22Rv1 (cell line): ENCODE measurements around the gene ATP5F1B.

ENCODE experiments used
- ZFX ChIP-seq: fragments of 450-650 bp; IDR thresholded peaks from 2 replicates; pipeline ENCODE4 v1.6.1; 2017; ENCODE audit warnings: antibody characterized with exemption, borderline replicate concordance
- TF ChIP-seq, protein P1 (sequence below): fragments of 450-650 bp; IDR thresholded peaks from 2 replicates; pipeline ENCODE4 v1.5.1; 2017; ENCODE audit warnings: mild to moderate bottlenecking

DNA sequence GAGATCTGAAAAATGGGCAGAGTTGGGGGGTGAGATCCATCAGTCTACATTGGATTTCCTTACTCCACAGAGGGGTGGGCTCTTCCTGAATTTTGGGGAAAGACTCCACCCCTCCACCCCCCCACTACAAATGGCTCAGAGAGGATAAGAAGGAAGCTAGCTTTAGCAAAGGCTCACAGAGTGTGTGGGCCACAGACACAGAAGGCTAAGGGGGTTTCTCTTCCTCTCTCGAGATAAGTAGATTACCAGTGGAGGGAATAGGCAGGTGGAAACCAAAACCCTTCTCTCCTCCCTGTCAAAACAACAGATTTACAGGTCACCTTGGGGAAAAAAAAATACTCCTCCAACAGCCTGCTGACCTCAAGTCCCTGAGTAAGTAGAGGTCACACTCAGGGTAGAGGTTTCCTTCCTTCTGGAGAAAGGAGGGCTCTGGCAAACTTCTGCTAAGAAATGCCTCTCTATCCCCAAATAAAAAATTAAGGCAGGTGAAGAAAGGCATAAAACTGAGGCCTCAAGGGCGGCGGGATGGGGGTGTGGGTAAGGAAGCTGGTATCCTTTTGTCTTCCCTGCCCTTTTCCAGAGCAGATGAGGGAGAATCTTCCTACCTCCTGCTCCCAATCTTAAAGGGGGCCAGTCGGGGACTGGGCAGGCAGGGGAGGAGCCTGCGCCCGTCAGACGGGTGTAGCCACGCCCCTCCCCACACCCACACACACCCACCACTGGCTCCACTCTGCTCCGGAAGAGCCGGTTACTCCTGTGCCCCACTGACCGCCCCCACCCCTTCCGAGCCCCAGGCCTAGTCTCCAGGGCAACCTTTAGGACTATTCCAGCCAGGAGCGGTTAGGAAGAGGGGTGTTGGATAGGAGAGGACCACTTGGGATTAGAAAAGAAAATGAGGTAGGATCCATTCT, 13.7 kb downstream of the ATP5F1B start:
- TF ChIP-seq, protein P1, sequence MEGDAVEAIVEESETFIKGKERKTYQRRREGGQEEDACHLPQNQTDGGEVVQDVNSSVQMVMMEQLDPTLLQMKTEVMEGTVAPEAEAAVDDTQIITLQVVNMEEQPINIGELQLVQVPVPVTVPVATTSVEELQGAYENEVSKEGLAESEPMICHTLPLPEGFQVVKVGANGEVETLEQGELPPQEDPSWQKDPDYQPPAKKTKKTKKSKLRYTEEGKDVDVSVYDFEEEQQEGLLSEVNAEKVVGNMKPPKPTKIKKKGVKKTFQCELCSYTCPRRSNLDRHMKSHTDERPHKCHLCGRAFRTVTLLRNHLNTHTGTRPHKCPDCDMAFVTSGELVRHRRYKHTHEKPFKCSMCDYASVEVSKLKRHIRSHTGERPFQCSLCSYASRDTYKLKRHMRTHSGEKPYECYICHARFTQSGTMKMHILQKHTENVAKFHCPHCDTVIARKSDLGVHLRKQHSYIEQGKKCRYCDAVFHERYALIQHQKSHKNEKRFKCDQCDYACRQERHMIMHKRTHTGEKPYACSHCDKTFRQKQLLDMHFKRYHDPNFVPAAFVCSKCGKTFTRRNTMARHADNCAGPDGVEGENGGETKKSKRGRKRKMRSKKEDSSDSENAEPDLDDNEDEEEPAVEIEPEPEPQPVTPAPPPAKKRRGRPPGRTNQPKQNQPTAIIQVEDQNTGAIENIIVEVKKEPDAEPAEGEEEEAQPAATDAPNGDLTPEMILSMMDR, result no peak
- no peak for TF ChIP-seq ZFX
